HG02943 (cell line): Measurements from ENCODE around the gene CCDC88B.

ENCODE experiments used
- ATAC-seq: cut with Tn5 transposase; IDR thresholded peaks from one replicate; pipeline ENCODE4 v1.9.1; 2021; ENCODE audit warnings: mild to moderate bottlenecking, low read depth, moderate library complexity; ENCODE audit not compliant: unreplicated experiment

Gene CCDC88B

GRCh38 chr11:64339754-64340408 is at the start of gene CCDC88B:
TSS of gene CCDC88B (plus strand) at chr11:64340204. CDS start at chr11:64340267, 63 bp downstream.
- ATAC-seq: no peak

- ATAC-seq: no peak
These were observed 49.4 kb upstream of the CCDC88B start for GRCh38 chr11:64290352-64291261.

GRCh38 chr11:64291262-64291751 is 48.7 kb upstream of the CCDC88B start, which contains the start of gene KCNK4:
TSS of gene KCNK4 (plus strand) at chr11:64291302. CDS start at chr11:64293019, 1,717 bp downstream.
- no peak for ATAC-seq

- no peak for ATAC-seq
These were observed 48.1 kb upstream of the CCDC88B start for GRCh38 chr11:64291752-64292459.

GRCh38 chr11:64292460-64293254 is 47.3 kb upstream of the CCDC88B start:
- no peak for ATAC-seq

GRCh38 chr11:64294774-64295173 is 45.2 kb upstream of the CCDC88B start:
- no peak for ATAC-seq

GRCh38 chr11:64295760-64296159 is 44.2 kb upstream of the CCDC88B start:
- no peak for ATAC-seq

- ATAC-seq: no peak
These were observed 43.8 kb upstream of the CCDC88B start for GRCh38 chr11:64296236-64296635.

- no peak for ATAC-seq
These were observed 42.9 kb upstream of the CCDC88B start for GRCh38 chr11:64296830-64297698.

GRCh38 chr11:64297699-64298358 is 42.2 kb upstream of the CCDC88B start:
- no peak for ATAC-seq

GRCh38 chr11:64298966-64299846 is 40.8 kb upstream of the CCDC88B start:
- no peak for ATAC-seq

- ATAC-seq: no peak
These were observed 40.0 kb upstream of the CCDC88B start, which contains the start of gene CATSPERZ for GRCh38 chr11:64299847-64300648. TSS of gene CATSPERZ (plus strand) at chr11:64300358. CDS start at chr11:64300411, 53 bp downstream.

GRCh38 chr11:64303109-64304031 is 36.6 kb upstream of the CCDC88B start:
- no peak for ATAC-seq

- no peak for ATAC-seq
These were observed 36.0 kb upstream of the CCDC88B start for GRCh38 chr11:64304032-64304315.

- peak; percentile 11 for ATAC-seq
These were observed 35.5 kb upstream of the CCDC88B start for GRCh38 chr11:64304316-64305072.
